Heart left ventricle (tissue), 16 donors: ENCODE measurements around the gene PLCB3. TPM values are rescaled to one million over a fixed set of nuclear protein-coding genes. Genes with fewer than 3 reads are reported as not detected.

Experiments
- ATAC-seq, 4 donors: fragments of 200-7000 bp; cut with Tn5 transposase; one replicate each; pipeline ENCODE4 v1.9.1; 2020 to 2022; ENCODE audit warnings: moderate library complexity in 4 of 4, mild to moderate bottlenecking in 3 of 4, moderate number of reproducible peaks in 1 of 4
- DNase-seq, 5 donors: peaks; one replicate each; pipeline ENCODE4 v3.0.0-alpha.2; 2020
- H3K27ac ChIP-seq, 12 donors: fragments of 200-600 bp; sonication (generic) in 4 of 12; one replicate each; pipeline versions ENCODE4 v1.5.0 to v1.8.0; 2016 to 2022; ENCODE audit warnings: mild to moderate bottlenecking in 2 of 12
- H3K27me3 ChIP-seq, 9 donors: fragments of 200-600 bp; sonication (generic) in 2 of 9; one replicate each; pipeline versions ENCODE4 v1.5.1 to v1.8.0; 2016 to 2022; ENCODE audit warnings: mild to moderate bottlenecking in 3 of 9
- H3K36me3 ChIP-seq, 9 donors: fragments of 200-600 bp; sonication (generic) in 2 of 9; one replicate each; pipeline versions ENCODE4 v1.5.0 to v1.8.0; 2018 to 2022; ENCODE audit warnings: mild to moderate bottlenecking in 2 of 9
- H3K4me1 ChIP-seq, 12 donors: fragments of 200-600 bp; sonication (generic) in 4 of 12; one replicate each; pipeline versions ENCODE4 v1.5.0 to v1.8.0; 2016 to 2022; ENCODE audit warnings: mild to moderate bottlenecking in 3 of 12
- H3K4me3 ChIP-seq, 12 donors: fragments of 200-600 bp; sonication (generic) in 4 of 12; one replicate each; pipeline versions ENCODE4 v1.5.0 to v1.8.0; 2017 to 2022; ENCODE audit warnings: mild to moderate bottlenecking in 9 of 12, moderate library complexity in 4 of 12
- H3K9me3 ChIP-seq, 12 donors: fragments of 200-600 bp; sonication (generic) in 4 of 12; one replicate each; pipeline versions ENCODE4 v1.5.0 to v1.8.0; 2016 to 2022; ENCODE audit warnings: mild to moderate bottlenecking in 1 of 12
- CTCF ChIP-seq, 12 donors: fragments of 200-600 bp; sonication (generic) in 4 of 12; IDR thresholded peaks; one replicate each; pipeline versions ENCODE4 v1.5.0 to v1.8.0; 2018 to 2022; ENCODE audit warnings: antibody characterized with exemption in 12 of 12, mild to moderate bottlenecking in 5 of 12
- POLR2A ChIP-seq, 2 donors: fragments of 450-650 bp; IDR thresholded peaks; one replicate each; pipeline ENCODE4 v1.6.1; 2017; ENCODE audit warnings: antibody characterized with exemption in 2 of 2, mild to moderate bottlenecking in 2 of 2, moderate library complexity in 2 of 2
- WGBS, 4 donors: extraction: QIAGEN DNeasy Blood & Tissue Kit in 2 of 4; methylation state at CpG; one replicate each; pipeline versions ENCODE4 v1.1.5 to v1.1.7; 2013 to 2018; 5-methylcytosine and 5-hydroxymethylcytosine counted together
- intact Hi-C, 10 donors: fragments of 100-400 bp; cut with DNase I; formaldehyde crosslinking; loops; one replicate each; pipeline versions ENCODE4 v1.11.1 to v1.14.2; 2022
- polyA plus RNA-seq, 2 donors: library from polyadenylated mRNA; stranded (reverse); fragments of 200-250 nt; gene quantifications; one replicate each; pipeline ENCODE4 v1.2.3, GENCODE V29; 2013
- total RNA-seq, 9 donors: library from RNA; depleted of rRNA in 2 of 9; stranded (reverse); fragments of >200 nt in 2 of 9; fragmentation: NEBNext Ultra II Directional in 3 of 9; extraction: Animal tissue kit (Norgen Biotek cat#: 25700) in 3 of 9; gene quantifications; one replicate each; pipeline versions ENCODE4 v1.1.0 to v1.2.4, GENCODE V29; 2016 to 2023
- donor health status: ischemic (EF 13 %, LVEDD 7.1; RV severe dilation, severe dysfunction).
- donor health status: healthy with polysubstance abuse.
- donor health status: DM: no; HTN: yes; CAD: no.
- donor health status: DM: no; HTN: no; CAD: no.
- donor health status: ischemic (EF 25% LVEDD 6.9; RV normal size, moderate dysfunction).
- donor health status: ischemic (EF 25% LVEDD 5.7; RV mildly dilated, moderate dysfunction).
- donor health status: healthy.
- donor health status: DM: yes; HTN: yes; CAD: no.
- donor health status: ischemic (EF 35%, LVEDD 5.7; RV mildly dilated, moderate dysfunction).
- donor health status: nonischemic (EF 11% LVEDD 7.7; RV severe dilation, severe dysfunction).
- donor health status: DM: yes; HTN: yes; CAD: no.
- donor health status: PGD.
- donor health status: ischemic (EF 29% LVEDD 5.4; RV normal size, mild dysfunction).
- donor health status: nonischemic (EF 23%, LVEDD 6.1; RV moderate dilation, normal function).

The PLCB3 gene
- total and polyA plus RNA-seq, 11 donors: 7.4 to 19.1 (median 9.8) TPM

GRCh38 chr11:64289002-64289564, 37.8 kb downstream of the PLCB3 start:
- no peaks in the 10 kb centered on the region for H3K36me3 ChIP-seq
- intact Hi-C loops: no loop called here
- DNase-seq (peak in 1 of 5 donors; percentile 15), ATAC-seq (no peak)
- no peak for TF ChIP-seq CTCF (IDR thresholded peaks at IDR 0.05)
- TF ChIP-seq POLR2A (IDR thresholded peaks at IDR 0.05): no peak
- H3K27me3 ChIP-seq: peaks cover 18 to 41% (median 28%) of the 10 kb centered on the region in 9 donors
- no peak overlapping the region for H3K27ac ChIP-seq
- H3K4me1 ChIP-seq: peaks cover 4 to 36% (median 19%) of the 10 kb centered on the region in 12 donors
- WGBS, 4 donors: 93 to 97% (median 94%) methylated on average over 9 to 13 of the region's 13 CpGs
- H3K4me3 ChIP-seq: no peak overlapping the region
- no peaks in the 10 kb centered on the region for H3K9me3 ChIP-seq

GRCh38 chr11:64290352-64291261, 39.3 kb downstream of the PLCB3 start:
- intact Hi-C loops: no loop called here
- no peak for TF ChIP-seq POLR2A (IDR thresholded peaks at IDR 0.05)
- no peak for TF ChIP-seq CTCF (IDR thresholded peaks at IDR 0.05)
- DNase-seq: no peak
- no peaks in the 10 kb centered on the region for H3K36me3 ChIP-seq
- peaks cover 4 to 32% (median 17%) of the 10 kb centered on the region in 12 donors for H3K4me1 ChIP-seq
- 53 to 65% (median 55%) methylated on average over 9 to 10 of the region's 10 CpGs for WGBS, 4 donors
- no peak overlapping the region for H3K27ac ChIP-seq
- peaks cover 18 to 56% (median 40%) of the 10 kb centered on the region in 9 donors for H3K27me3 ChIP-seq
- ATAC-seq: no peak
- H3K4me3 ChIP-seq: no peak overlapping the region
- H3K9me3 ChIP-seq: no peaks in the 10 kb centered on the region

GRCh38 chr11:64291262-64291751, 40.0 kb downstream of the PLCB3 start, which contains the start of gene KCNK4:
Gene KCNK4, plus strand, starts transcription at chr11:64291302. Its CDS starts 1,717 bp downstream, at chr11:64293019.
- peaks cover 18 to 63% (median 45%) of the 10 kb centered on the region in 9 donors for H3K27me3 ChIP-seq
- no peaks in the 10 kb centered on the region for H3K9me3 ChIP-seq
- H3K27ac ChIP-seq: no peak within 1 kb of the TSS
- peak within 1 kb of the TSS; percentile 23 to 52 (median 38) for H3K4me3 ChIP-seq
- intact Hi-C loops: no loop called here
- DNase-seq (peak in 1 of 5 donors; percentile 19), ATAC-seq (no peak)
- H3K36me3 ChIP-seq: no peaks in the 10 kb centered on the region
- H3K4me1 ChIP-seq: peaks cover 3 to 26% (median 12%) of the 10 kb centered on the region in 12 donors
- WGBS, 4 donors: 3 to 4% (median 3%) methylated on average over 16 to 45 of the region's 45 CpGs
- no peak for TF ChIP-seq CTCF (IDR thresholded peaks at IDR 0.05)
- no peak for TF ChIP-seq POLR2A (IDR thresholded peaks at IDR 0.05)
